Umbilical cord (tissue), 2 donors: ENCODE data around the gene DEPDC1B. TPM values are rescaled to one million over a fixed set of nuclear protein-coding genes. Genes with fewer than 3 reads are reported as not detected.
"Not testable (repeated sequence)": the region's sequence is repeated elsewhere in the genome, so short reads cannot be mapped to it uniquely, and the experiment has no call there.

Experiments used
- DNase-seq: peaks from one replicate; pipeline ENCODE4 v3.0.0-alpha.2; 2015; ENCODE audit warnings: low spot score
- total RNA-seq: library from RNA; depleted of rRNA; stranded (reverse); fragments of >200 nt; gene quantifications from one replicate; pipeline ENCODE4 v1.2.3, GENCODE V29; 2014; ENCODE audit warnings: low replicate concordance; ENCODE audit not compliant: insufficient read depth

Gene DEPDC1B
- total RNA-seq, 1 donor from 2014 or later: 16.9 TPM

- DNase-seq: peak; percentile 33
Observed at GRCh38 chr5:60586307-60586901, 113.6 kb downstream of the DEPDC1B start.

GRCh38 chr5:60585618-60586017 is 114.3 kb downstream of the DEPDC1B start:
- DNase-seq: no peak

GRCh38 chr5:60584304-60584703 is 115.7 kb downstream of the DEPDC1B start:
- no peak for DNase-seq

GRCh38 chr5:60583616-60584015 is 116.3 kb downstream of the DEPDC1B start:
- no peak for DNase-seq

- DNase-seq: no peak
Observed at GRCh38 chr5:60578315-60578714, 121.7 kb downstream of the DEPDC1B start.

GRCh38 chr5:60577116-60577515 is 122.8 kb downstream of the DEPDC1B start:
- DNase-seq: no peak

GRCh38 chr5:60576425-60576824 is 123.5 kb downstream of the DEPDC1B start:
- no peak for DNase-seq

- no peak for DNase-seq
Observed at GRCh38 chr5:60568646-60569045, 131.3 kb downstream of the DEPDC1B start.

- DNase-seq: no peak
Observed at GRCh38 chr5:60563696-60564324, 136.2 kb downstream of the DEPDC1B start.

GRCh38 chr5:60553291-60553690 is 146.7 kb downstream of the DEPDC1B start:
- not testable (repeated sequence) for DNase-seq

- DNase-seq: no peak
Observed at GRCh38 chr5:60551829-60552228, 148.1 kb downstream of the DEPDC1B start.

GRCh38 chr5:60551250-60551649 is 148.7 kb downstream of the DEPDC1B start:
- no peak for DNase-seq

- DNase-seq: no peak
Observed at GRCh38 chr5:60550311-60550710, 149.7 kb downstream of the DEPDC1B start.

- DNase-seq: no peak
Observed at GRCh38 chr5:60549841-60550240, 150.1 kb downstream of the DEPDC1B start.

Other genes starting within 250 kb of the DEPDC1B start
- gene ELOVL7, start 144.1 kb upstream of the DEPDC1B start, total RNA-seq: 1.9 TPM
- 11.6 TPM for gene ERCC8, start 244.9 kb upstream of the DEPDC1B start, total RNA-seq
- gene NDUFAF2, start 245.0 kb upstream of the DEPDC1B start, total RNA-seq: 22.6 TPM